Measurements from ENCODE around the gene AQP12B.

AQP12B gene

DNA sequence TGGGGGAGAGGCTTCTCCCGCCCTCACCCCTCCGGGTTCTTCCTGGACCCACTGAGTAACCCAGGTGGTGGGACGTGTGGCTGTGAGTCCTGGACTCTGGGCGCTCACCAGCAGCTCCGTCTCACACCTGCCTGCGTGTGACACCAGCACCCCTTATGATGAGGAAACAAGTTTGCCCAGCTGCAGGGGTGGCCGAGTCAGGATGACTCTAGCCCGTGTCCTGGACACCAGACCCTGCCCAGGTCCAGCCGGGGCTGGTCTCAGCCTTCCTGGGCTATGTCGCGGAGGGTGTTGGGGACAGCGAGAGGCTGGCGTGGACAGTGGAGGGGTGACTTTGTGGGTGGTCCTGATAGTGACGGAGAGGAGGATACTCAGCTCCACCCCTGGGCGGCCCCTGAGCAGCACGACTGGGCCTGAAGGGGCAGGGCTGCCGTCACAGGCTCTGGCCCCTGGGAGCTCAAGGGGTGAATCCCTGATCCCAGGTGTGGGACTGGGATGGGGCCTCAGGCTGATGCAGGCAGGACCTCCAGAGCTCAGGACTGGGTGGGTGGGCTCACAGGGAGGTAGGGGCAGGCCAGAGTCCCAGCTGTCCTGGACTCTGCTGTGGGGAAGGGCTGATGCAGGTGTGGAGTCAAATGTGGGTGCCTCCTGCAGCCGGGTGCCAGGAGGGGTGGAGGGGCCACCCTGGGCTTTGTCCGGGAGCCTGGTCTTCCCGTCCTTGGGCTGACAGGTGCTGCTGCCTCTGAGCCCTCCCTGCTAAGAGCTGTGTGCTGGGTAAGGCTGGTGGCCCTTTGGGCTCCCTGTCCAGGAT lies 53.7 kb downstream of the AQP12B start:
- DNase-seq (ENCODE audit: insufficient read length, low spot score), result no peak
- no peak for FAIRE-seq
- no peak for TF ChIP-seq POLR2A (IDR thresholded peaks at IDR 0.05; ENCODE audit: low read depth, low read length)

DNA sequence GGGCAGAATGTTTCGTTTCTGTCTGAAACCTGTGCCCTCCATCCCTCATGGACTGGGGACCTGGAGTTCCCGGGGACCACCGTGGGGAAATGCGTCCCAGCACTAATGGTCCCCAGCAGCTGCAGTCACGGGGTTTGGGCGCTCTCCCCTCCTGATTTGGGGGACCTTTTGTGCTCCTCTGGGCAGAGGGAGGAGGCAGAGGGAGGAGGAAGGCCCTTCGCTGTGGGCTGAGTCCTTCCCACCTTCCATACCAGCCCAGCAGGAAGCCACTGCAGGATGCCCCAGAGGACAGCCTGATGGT lies 54.2 kb downstream of the AQP12B start:
- TF ChIP-seq POLR2A (IDR thresholded peaks at IDR 0.05; ENCODE audit: low read depth, low read length), result no peak
- FAIRE-seq (no peak), DNase-seq (ENCODE audit: insufficient read length, low spot score) (no peak)

DNA sequence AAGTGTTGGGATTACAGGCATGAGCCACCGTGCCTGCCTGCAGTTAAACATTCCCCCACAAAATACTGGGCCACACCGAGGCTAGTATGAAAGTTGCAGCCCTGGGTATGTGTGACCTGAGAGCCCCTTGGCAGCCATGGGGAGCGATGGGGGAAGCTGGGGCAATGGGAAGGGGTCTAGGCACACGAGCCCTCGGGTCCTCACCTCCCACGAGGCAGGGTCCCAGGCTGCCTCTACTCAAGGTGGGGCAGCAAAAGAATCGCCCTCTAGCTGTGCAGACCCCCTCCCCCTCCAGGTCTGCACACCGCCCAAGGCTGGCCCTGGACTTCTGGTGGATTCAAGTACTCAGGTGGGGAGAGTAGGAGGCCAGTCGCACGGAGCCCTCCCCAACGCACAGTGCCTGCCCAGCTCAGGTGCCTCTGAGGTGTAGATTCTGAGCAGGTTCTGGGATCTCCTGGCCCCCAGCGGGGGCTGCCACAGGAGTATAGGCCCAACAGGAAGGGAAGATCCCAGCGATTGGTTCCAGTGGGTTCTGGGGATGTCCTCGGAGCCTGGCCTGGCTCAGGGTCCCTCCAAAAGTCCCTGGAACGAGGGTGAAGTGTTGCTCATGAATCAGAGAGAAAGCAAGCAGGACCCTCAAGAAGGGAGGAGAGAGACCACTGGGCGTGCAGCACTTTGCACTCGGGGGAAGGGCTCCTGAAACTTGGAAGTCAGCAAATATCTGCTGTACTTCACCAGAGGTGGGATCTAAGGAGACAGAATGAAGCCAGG lies 54.8 kb downstream of the AQP12B start:
- TF ChIP-seq POLR2A (IDR thresholded peaks at IDR 0.05; ENCODE audit: low read depth, low read length), result no peak
- no peak for FAIRE-seq
- DNase-seq (ENCODE audit: insufficient read length, low spot score), result no peak

DNA sequence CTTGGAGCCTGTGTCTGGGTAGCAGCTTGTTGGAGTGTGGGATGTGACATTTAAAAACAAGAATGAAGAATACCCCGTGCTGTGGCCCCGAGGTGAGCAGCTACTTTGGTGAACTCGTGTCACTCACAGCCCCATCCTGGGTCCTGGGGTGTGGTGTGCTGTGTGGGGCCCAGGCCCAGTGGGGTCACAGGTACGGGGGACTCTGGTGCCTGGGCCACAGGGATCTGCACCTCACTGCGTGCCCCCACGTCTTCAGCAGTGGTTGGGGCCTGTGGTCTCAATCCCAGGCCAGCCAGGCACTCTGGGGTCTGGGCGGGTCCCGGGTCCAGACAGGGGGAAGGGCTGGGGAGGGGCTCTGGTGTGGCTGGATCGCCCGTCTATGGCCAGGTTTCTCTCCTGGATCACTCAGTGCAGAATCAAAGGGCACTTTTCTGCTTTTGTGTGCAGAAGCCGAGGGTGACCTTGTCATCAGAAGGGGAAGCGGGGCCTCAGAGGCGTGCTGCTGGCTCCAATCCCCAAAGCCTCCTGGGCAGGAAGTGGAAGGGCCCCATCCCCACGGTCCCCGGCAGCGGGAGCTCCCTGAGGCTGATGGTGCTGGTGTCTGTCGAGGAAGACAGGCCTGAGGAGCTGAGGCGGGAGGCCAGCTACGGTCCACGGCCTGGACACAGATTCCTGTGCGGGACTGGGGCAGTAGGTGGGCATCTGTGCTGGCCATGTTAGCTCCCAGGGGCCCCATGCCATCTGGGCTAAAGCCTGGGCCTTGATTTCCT lies 56.0 kb downstream of the AQP12B start:
- FAIRE-seq, result no peak
- TF ChIP-seq POLR2A (IDR thresholded peaks at IDR 0.05; ENCODE audit: low read depth, low read length), result no peak
- no peak for DNase-seq (ENCODE audit: insufficient read length, low spot score)
